Activated naive CD4-positive, alpha-beta T cell treated with anti-CD3 and anti-CD28 coated beads for 36 hours (primary cell): ENCODE measurements around the gene GPR157. TPM values are rescaled to one million over a fixed set of nuclear protein-coding genes. Genes with fewer than 3 reads are reported as not detected.
A peak's percentile ranks its signal among the peaks of the same experiment; 100 is the strongest.

Experiments
- CTCF ChIA-PET: fragments of 350-600 bp; sonication (Branson Sonifier 250); formaldehyde crosslinking; loops from one replicate; lab custom pipeline; 2021; ENCODE audit warnings: antibody characterized with exemption; lab: Charles Lee
- DNase-seq: peaks from one replicate; pipeline ENCODE4 v3.0.0-alpha.2; 2020
- H3K27ac Mint-ChIP-seq: one replicate; pipeline ENCODE4 v1.8.0; 2021; ENCODE audit warnings: mild to moderate bottlenecking, mixed read lengths
- H3K27me3 Mint-ChIP-seq: one replicate; pipeline ENCODE4 v1.8.0; 2021; ENCODE audit warnings: low read depth, mixed read lengths
- H3K36me3 Mint-ChIP-seq: one replicate; pipeline ENCODE4 v1.8.0; 2021; ENCODE audit warnings: low read depth, mixed read lengths
- H3K4me1 Mint-ChIP-seq: one replicate; pipeline ENCODE4 v1.8.0; 2021; ENCODE audit warnings: low read depth, mixed read lengths
- H3K4me3 Mint-ChIP-seq: one replicate; pipeline ENCODE4 v1.8.0; 2021; ENCODE audit warnings: mild to moderate bottlenecking, moderate library complexity, mixed read lengths
- H3K9me3 Mint-ChIP-seq: one replicate; pipeline ENCODE4 v1.8.0; 2021; ENCODE audit warnings: mixed read lengths
- intact Hi-C: fragments of 100-400 bp; cut with micrococcal nuclease; formaldehyde crosslinking; loops from one replicate; pipeline ENCODE4 v1.15.1; 2023
- total RNA-seq, 2 experiments: library from RNA; stranded (reverse); gene quantifications; one replicate each; pipeline ENCODE4 v1.2.3, GENCODE V29; 2021

GPR157 gene
- total RNA-seq, 2 experiments from 2014 or later, result 0.94 to 2.3 TPM

DNA sequence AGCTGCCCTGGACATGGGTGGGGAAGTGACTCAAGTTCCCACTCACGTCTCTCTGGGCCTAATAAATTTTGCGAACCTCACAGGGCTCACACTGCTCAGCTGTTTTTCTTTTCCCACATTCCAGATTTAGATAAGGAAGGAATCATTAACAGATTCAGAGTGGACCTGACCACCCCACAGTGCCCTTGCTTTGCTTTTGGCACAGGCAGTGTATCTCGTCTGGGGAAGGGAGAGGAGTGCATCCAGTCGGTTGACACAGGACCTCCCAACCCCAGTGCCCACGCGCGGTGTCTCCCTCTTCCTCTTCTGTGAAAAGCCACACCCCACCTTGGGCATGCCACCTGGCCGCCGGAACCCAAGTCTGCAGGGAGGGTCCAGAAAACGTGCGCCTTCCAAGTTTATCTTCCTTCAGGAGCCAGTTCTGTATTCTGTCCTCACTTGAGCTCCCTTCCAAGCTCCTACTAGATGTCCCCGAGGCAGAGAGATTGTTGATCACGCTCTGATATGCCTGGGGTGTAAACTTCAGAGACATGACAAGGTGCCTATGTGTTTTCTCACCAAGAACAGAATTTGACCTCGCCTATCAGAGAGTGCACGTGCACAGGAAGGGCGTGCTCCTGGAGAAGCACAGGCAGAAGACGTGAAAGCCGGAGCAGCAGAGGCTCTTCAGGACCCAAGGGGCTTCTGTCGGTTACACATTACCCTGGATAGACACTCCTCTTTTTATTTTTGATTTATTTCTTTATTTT, 50.0 kb downstream of the GPR157 start:
- DNase-seq, result no peak
- no peaks in the 10 kb centered on the region for H3K9me3 Mint-ChIP-seq
- peaks cover 6% of the 10 kb centered on the region for H3K27me3 Mint-ChIP-seq

DNA sequence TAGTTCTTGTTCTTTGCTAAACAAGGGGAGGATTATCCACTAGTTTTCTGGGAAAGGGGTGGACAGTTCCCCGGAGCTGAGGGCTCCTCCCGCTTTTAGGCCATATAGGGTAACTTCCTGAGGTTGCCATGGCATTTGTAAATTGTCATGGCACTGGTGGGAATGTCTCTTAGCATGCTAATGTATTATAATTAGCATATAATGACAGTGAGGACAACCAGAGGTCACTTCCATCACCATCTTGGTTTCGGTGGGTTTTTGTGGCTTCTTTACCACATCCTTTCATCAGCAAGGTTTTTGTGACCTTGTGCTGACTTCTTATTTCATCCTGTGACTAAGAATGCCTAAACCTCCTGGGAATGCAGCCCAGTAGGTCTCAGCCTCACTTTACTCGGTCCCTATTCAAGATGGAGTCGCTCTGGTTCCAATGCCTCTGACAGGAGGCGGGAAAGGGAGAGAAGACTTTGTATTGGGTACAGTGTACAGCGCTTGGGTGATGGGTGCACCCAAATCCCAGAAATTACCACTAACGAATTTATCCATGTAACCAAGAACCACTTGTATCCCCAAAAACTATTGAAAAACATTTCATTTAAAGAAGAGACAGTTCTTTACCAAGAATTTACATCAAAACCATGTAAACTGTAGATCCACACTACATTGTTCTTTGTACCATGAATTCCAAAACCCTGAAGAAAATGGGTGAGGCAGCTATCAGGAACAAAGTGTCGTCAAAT, 50.7 kb downstream of the GPR157 start:
- Mint-ChIP-seq H3K4me1 (peaks cover 29% of the 10 kb centered on the region), H3K9me3 (no peaks in the 10 kb centered on the region), H3K27me3 (peaks cover 6% of the 10 kb centered on the region), H3K4me3 (no peak overlapping the region), H3K36me3 (no peaks in the 10 kb centered on the region), H3K27ac (no peak overlapping the region)
- intact Hi-C loops, result no loop called here
- CTCF ChIA-PET, result no interaction called here
- DNase-seq, result peak; percentile 12

More for the DNA sequence above, 50.0 kb downstream of the GPR157 start:
- intact Hi-C loops, result no loop called here
- Mint-ChIP-seq H3K27ac (no peak overlapping the region), H3K4me1 (peaks cover 30% of the 10 kb centered on the region), H3K4me3 (no peak overlapping the region), H3K36me3 (no peaks in the 10 kb centered on the region)
- CTCF ChIA-PET, result no interaction called here

DNA sequence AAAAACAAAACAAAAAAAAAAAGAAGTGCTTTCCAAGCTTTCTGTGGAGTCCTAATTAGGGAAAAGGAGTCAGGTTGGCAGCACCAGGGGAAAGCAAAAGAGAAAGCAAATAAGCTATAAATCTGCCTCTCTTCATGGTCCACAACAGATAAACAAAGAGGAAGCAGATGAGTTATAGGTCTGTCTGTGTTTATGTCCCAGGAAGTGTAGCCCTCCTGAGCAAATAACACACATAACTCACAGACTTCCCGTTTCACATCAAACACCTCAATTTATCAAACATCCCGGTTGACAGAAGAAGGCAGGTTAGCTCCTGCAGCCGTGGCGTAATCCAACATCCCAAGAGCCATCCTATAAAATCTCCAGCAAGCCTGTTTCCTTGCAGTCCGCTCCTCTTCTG, 53.9 kb downstream of the GPR157 start:
- CTCF ChIA-PET, result interaction anchor here (0.7 to 1.1 kb wide), 2 partner anchors 35 to 70 kb away, joined by 3 read pairs; no protein-coding TSS in a partner anchor
- H3K27ac Mint-ChIP-seq, result no peak overlapping the region
- peak overlapping the region; percentile 28 for H3K4me3 Mint-ChIP-seq
- peaks cover 6% of the 10 kb centered on the region for H3K27me3 Mint-ChIP-seq
- H3K36me3 Mint-ChIP-seq, result no peaks in the 10 kb centered on the region
- no peaks in the 10 kb centered on the region for H3K9me3 Mint-ChIP-seq
- no peak for DNase-seq
- peaks cover 19% of the 10 kb centered on the region for H3K4me1 Mint-ChIP-seq
- intact Hi-C loops, result no loop called here

DNA sequence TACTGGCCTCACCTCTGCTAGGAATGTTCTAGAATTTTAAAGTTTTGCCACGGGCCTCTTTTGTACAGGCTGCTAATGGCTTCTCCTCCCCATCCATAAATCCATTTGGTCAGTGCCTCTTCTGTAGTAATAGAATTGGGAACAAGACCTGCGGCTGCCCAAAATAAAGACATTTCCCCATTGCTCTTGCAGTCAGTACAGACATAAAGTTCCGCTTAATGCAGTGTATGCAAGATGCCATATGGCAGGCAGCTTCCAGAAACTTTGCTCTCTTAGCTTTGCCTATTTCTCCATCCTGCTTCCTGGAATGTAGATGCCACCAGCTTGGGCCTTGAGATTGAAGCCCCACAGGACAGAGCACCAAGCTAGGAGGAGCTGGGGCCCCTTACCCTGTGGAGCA, 55.8 kb downstream of the GPR157 start:
- H3K4me3 Mint-ChIP-seq, result no peak overlapping the region
- no peak for DNase-seq
- no peaks in the 10 kb centered on the region for H3K27me3 Mint-ChIP-seq
- peaks cover 15% of the 10 kb centered on the region for H3K4me1 Mint-ChIP-seq
- no peaks in the 10 kb centered on the region for H3K9me3 Mint-ChIP-seq
- intact Hi-C loops, result no loop called here
- H3K27ac Mint-ChIP-seq, result no peak overlapping the region
- H3K36me3 Mint-ChIP-seq, result no peaks in the 10 kb centered on the region
- CTCF ChIA-PET, result interaction anchor here (0.6 to 0.7 kb wide), 4 partner anchors 68 to 824 kb away, joined by 3 to 5 read pairs (median 3); no protein-coding TSS in a partner anchor

DNA sequence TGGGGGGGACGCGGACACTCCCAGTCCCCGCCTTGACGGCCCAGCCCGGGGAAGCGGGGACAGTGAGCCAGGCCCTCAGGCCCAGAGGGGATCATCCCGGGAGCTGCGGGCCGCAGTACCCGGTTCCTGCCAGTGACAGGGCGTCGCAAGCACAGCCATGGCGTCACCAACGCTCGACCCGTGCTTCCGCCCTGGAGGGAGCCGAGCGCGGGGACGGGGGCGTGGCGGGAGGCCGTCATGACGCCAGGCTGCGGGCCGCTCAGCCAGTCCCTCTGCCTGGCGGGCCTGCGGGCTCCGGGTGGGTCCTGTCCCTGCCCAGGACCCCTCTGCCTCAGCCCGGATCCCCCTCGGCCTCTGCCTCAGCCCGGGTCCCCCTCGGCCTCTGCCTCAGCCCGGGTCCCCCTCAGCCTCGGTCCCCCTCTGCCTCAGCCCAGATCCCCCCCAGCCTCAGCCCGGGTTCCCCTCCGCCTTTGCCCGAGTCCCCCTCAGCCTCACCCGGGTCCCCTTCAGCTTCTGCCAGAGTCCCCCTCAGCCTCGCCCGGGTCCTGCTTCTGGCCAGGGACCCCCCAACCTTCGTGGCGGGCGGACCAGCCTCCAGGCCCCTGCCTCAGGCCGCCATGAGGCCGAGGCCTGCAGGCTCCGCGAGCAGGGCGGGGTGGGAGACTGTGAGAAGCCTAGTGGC, 57.2 kb downstream of the GPR157 start:
- H3K36me3 Mint-ChIP-seq, result no peaks in the 10 kb centered on the region
- no peak overlapping the region for H3K27ac Mint-ChIP-seq
- CTCF ChIA-PET, result interaction anchor here (0.6 kb wide), 1 partner anchor 1096 kb away, joined by 3 read pairs; no protein-coding TSS in a partner anchor
- no peak overlapping the region for H3K4me3 Mint-ChIP-seq
- intact Hi-C loops, result no loop called here
- DNase-seq, result no peak
- no peaks in the 10 kb centered on the region for H3K27me3 Mint-ChIP-seq
- H3K9me3 Mint-ChIP-seq, result no peaks in the 10 kb centered on the region
- H3K4me1 Mint-ChIP-seq, result peaks cover 15% of the 10 kb centered on the region

DNA sequence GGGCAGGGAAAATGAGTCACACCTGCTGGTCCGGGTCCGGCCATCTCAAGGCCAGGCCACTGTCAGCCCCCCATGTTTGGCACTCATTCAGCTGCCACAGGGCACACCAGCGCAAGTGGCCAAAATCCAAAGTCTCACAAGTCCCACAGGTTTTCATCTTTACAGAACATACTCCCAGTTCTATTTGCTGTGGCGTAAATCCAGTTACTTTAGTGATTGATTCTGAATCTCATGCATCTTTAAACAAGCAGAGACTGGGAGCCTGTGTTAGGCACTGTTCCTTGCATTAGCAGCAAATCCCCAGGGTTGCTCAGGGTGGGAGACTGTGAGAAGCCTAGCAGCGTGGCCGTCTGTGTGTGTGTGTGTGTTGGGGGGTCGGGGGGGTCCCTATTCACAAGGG, 58.4 kb downstream of the GPR157 start:
- no peak for DNase-seq
- no peaks in the 10 kb centered on the region for H3K27me3 Mint-ChIP-seq
- H3K4me1 Mint-ChIP-seq, result peaks cover 11% of the 10 kb centered on the region
- H3K27ac Mint-ChIP-seq, result no peak overlapping the region
- no peaks in the 10 kb centered on the region for H3K9me3 Mint-ChIP-seq
- intact Hi-C loops, result no loop called here
- CTCF ChIA-PET, result no interaction called here
- H3K4me3 Mint-ChIP-seq, result no peak overlapping the region
- H3K36me3 Mint-ChIP-seq, result no peaks in the 10 kb centered on the region

GRCh38 chr1:9069326-9070100, 59.4 kb downstream of the GPR157 start, which contains the start of gene SLC2A5:
Gene SLC2A5 (minus strand): TSS chr1:9069635. CDS start chr1:9069536, 99 bp downstream.
- H3K4me1 Mint-ChIP-seq, result peaks cover 4% of the 10 kb centered on the region
- DNase-seq, result no peak
- no peaks in the 10 kb centered on the region for H3K27me3 Mint-ChIP-seq
- intact Hi-C loops, result no loop called here
- no peak within 1 kb of the TSS for H3K27ac Mint-ChIP-seq
- H3K36me3 Mint-ChIP-seq, result no peaks in the 10 kb centered on the region
- H3K9me3 Mint-ChIP-seq, result no peaks in the 10 kb centered on the region
- no peak within 1 kb of the TSS for H3K4me3 Mint-ChIP-seq
- CTCF ChIA-PET, result no interaction called here

GRCh38 chr1:9068981-9069325, 59.9 kb downstream of the GPR157 start:
- no peaks in the 10 kb centered on the region for H3K36me3 Mint-ChIP-seq
- DNase-seq, result no peak
- no peaks in the 10 kb centered on the region for H3K9me3 Mint-ChIP-seq
- no peak overlapping the region for H3K27ac Mint-ChIP-seq
- CTCF ChIA-PET, result no interaction called here
- H3K4me1 Mint-ChIP-seq, result peaks cover 4% of the 10 kb centered on the region
- H3K4me3 Mint-ChIP-seq, result no peak overlapping the region
- H3K27me3 Mint-ChIP-seq, result no peaks in the 10 kb centered on the region
- intact Hi-C loops, result no loop called here

DNA sequence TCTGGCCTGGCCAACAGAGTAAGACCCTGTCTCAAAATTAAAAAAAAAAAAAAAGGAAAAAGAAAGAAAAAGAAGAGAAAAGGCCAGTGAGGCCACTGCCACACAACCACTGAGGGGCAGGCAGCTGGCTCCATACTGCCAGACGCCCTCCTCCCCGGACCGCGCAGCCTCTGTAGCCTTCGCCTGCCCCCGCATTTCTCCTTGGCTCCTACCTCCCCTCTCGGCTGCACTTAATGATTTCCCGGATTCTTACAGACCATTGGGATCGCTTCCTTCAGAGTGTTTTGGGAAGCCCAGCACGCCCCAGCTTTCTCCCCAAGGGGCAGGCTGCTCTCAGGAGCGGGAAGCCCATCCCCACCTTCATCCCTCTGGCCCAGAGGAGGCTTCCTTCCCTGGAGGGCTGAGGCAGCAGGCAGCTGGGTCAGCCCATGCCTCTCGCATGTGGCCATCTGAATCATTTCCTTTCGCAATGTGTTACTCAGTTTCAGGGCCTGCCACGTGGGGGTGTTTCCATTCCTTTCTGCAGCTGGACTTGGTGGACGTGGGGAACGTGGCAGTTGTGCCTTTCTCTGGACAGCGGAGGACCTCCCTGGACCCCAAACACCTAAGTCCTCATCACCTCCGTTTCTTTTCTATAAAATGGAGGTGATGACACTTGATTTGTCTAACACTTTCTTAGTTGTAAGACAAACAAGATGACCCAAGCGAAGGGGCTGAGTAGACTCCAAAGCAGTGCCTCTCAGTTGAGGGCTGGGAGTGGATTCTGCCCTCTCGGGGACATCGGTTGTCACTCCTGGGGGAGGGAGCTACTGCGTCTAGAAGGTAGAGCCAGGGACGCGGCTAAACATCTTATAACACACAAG, 61.7 kb downstream of the GPR157 start:
- Mint-ChIP-seq H3K4me1 (peaks cover 4% of the 10 kb centered on the region), H3K9me3 (no peaks in the 10 kb centered on the region), H3K27ac (no peak overlapping the region), H3K4me3 (no peak overlapping the region), H3K27me3 (no peaks in the 10 kb centered on the region), H3K36me3 (no peaks in the 10 kb centered on the region)
- intact Hi-C loops, result no loop called here
- DNase-seq, result no peak
- CTCF ChIA-PET, result no interaction called here

DNA sequence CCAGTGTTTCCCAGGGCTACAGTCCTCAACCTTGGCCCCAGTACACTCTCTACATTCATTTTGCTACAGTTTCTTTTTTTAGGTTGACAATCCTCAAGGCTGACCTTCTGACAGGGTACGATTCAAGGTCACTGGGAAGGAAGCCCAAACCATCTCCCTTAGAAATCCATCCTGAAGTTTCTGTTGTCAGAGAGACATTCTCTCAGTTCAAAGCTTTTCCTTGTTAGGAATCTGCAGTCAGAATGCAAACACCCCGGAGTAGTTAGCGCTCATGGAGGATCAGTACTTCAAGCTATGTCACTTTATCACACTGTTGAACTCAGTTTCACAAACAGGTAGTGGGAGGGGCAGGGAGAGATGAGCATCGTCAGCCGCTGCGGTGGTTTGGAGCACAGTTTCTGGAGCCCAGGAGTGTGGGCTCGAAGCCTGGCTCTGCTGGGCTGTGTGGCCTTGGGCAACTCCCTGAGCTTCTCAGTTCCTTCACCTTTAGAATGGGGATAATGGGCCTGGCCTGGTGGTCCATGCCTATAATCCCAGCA, 63.6 kb downstream of the GPR157 start:
- Mint-ChIP-seq H3K36me3 (no peaks in the 10 kb centered on the region), H3K27ac (no peak overlapping the region), H3K9me3 (no peaks in the 10 kb centered on the region), H3K4me1 (peaks cover 4% of the 10 kb centered on the region), H3K4me3 (no peak overlapping the region), H3K27me3 (no peaks in the 10 kb centered on the region)
- no peak for DNase-seq
- CTCF ChIA-PET, result no interaction called here
- intact Hi-C loops, result no loop called here

GRCh38 chr1:9062846-9063245, 66.1 kb downstream of the GPR157 start:
- Mint-ChIP-seq H3K4me3 (no peak overlapping the region), H3K27ac (no peak overlapping the region), H3K27me3 (no peaks in the 10 kb centered on the region), H3K9me3 (no peaks in the 10 kb centered on the region), H3K36me3 (no peaks in the 10 kb centered on the region), H3K4me1 (no peaks in the 10 kb centered on the region)
- CTCF ChIA-PET, result no interaction called here
- no peak for DNase-seq
- intact Hi-C loops, result no loop called here
